HEK293 (cell line): ENCODE data around the gene CNGB1.

Source experiments
- CTCF ChIA-PET: fragments of 350-600 bp; formaldehyde crosslinking; extraction: SDS; loops from one replicate; lab custom pipeline; 2021; ENCODE audit warnings: antibody characterized with exemption; lab: Yijun Ruan, JAX
- POLR2A ChIA-PET: fragments of 300-600 bp; formaldehyde crosslinking; extraction: SDS; loops from one replicate; lab custom pipeline; 2020; ENCODE audit warnings: antibody characterized with exemption, inconsistent platforms; lab: Yijun Ruan, JAX
- H3K27ac ChIP-seq: fragments of 200-500 bp; sonication (Bioruptor generic); 2 replicates; pipeline ENCODE4 v1.5.1; 2014; ENCODE audit warnings: low read depth, low read length, control low read depth, inconsistent platforms; ENCODE audit errors: extremely low read depth
- H3K36me3 ChIP-seq, 2 experiments: fragments of 200-500 bp in 1 of 2; sonication (Bioruptor generic) in 1 of 2; 1 replicate in 1 of 2; 2 replicates in 1 of 2; pipeline ENCODE4 v1.5.1; 2014 to 2017; ENCODE audit warnings: inconsistent platforms in 2 of 2, low read length in 2 of 2; ENCODE audit not compliant: control insufficient read depth in 2 of 2, insufficient read depth in 1 of 2
- H3K4me1 ChIP-seq: fragments of 200-500 bp; sonication (Bioruptor generic); 2 replicates; pipeline ENCODE4 v1.5.1; 2014; ENCODE audit warnings: mild to moderate bottlenecking, low read length, inconsistent platforms; ENCODE audit not compliant: control insufficient read depth, insufficient read depth
- H3K4me3 ChIP-seq: 2 replicates; pipeline ENCODE4 v1.5.1; 2011; ENCODE audit warnings: low read depth, mild to moderate bottlenecking, control low read depth, low read length, moderate library complexity
- H3K9me3 ChIP-seq: fragments of 200-500 bp; sonication (Bioruptor generic); 2 replicates; pipeline ENCODE4 v1.5.1; 2014; ENCODE audit warnings: low read depth, low read length, inconsistent platforms; ENCODE audit not compliant: control insufficient read depth, insufficient read depth
- HOXA7 ChIP-seq: sonication (generic); formaldehyde crosslinking; IDR thresholded peaks from 2 replicates; pipeline ENCODE4 v1.8.1; 2022; ENCODE audit warnings: missing genetic modification reagents, borderline replicate concordance
- KLF10 ChIP-seq: fragments of 450-650 bp; IDR thresholded peaks from 2 replicates; pipeline ENCODE4 v1.5.1; 2018; ENCODE audit warnings: missing biosample characterization, mild to moderate bottlenecking, missing genetic modification characterization
- SP7 ChIP-seq: fragments of 450-650 bp; formaldehyde crosslinking; IDR thresholded peaks from 2 replicates; pipeline ENCODE4 v1.5.1; 2016; ENCODE audit warnings: missing biosample characterization, missing genetic modification characterization
- YY2 ChIP-seq: fragments of 450-650 bp; formaldehyde crosslinking; IDR thresholded peaks from 2 replicates; pipeline ENCODE4 v1.5.1; 2016; ENCODE audit warnings: missing biosample characterization, missing genetic modification characterization
- ZBTB10 ChIP-seq: fragments of 450-650 bp; formaldehyde crosslinking; IDR thresholded peaks from 2 replicates; pipeline ENCODE4 v1.5.1; 2016; ENCODE audit warnings: missing biosample characterization, missing genetic modification characterization
- ZBTB20 ChIP-seq: fragments of 450-650 bp; formaldehyde crosslinking; IDR thresholded peaks from 2 replicates; pipeline ENCODE4 v1.5.1; 2016; ENCODE audit warnings: missing biosample characterization, missing genetic modification characterization
- ZBTB6 ChIP-seq: fragments of 450-650 bp; formaldehyde crosslinking; IDR thresholded peaks from 2 replicates; pipeline ENCODE4 v1.5.1; 2017; ENCODE audit warnings: missing biosample characterization, missing genetic modification characterization
- ZNF10 ChIP-seq: fragments of 450-650 bp; formaldehyde crosslinking; IDR thresholded peaks from 2 replicates; pipeline ENCODE4 v1.5.1; 2017; ENCODE audit warnings: missing biosample characterization, missing genetic modification characterization
- ZNF114 ChIP-seq: fragments of 450-650 bp; formaldehyde crosslinking; IDR thresholded peaks from 2 replicates; pipeline ENCODE4 v1.5.0; 2017; ENCODE audit warnings: missing biosample characterization, missing genetic modification characterization
- ZNF138 ChIP-seq: fragments of 450-650 bp; formaldehyde crosslinking; IDR thresholded peaks from 2 replicates; pipeline ENCODE4 v1.5.1; 2016; ENCODE audit warnings: missing biosample characterization, missing genetic modification characterization, borderline replicate concordance
- ZNF140 ChIP-seq: fragments of 450-650 bp; formaldehyde crosslinking; IDR thresholded peaks from 2 replicates; pipeline ENCODE4 v1.5.1; 2016; ENCODE audit warnings: missing biosample characterization, missing genetic modification characterization
- ZNF202 ChIP-seq: fragments of 450-650 bp; formaldehyde crosslinking; IDR thresholded peaks from 2 replicates; pipeline ENCODE4 v1.5.1; 2016; ENCODE audit warnings: missing biosample characterization, missing genetic modification characterization, borderline replicate concordance
- ZNF248 ChIP-seq: fragments of 450-650 bp; formaldehyde crosslinking; IDR thresholded peaks from 2 replicates; pipeline ENCODE4 v1.5.1; 2017; ENCODE audit warnings: missing biosample characterization, missing genetic modification characterization
- ZNF302 ChIP-seq: fragments of 450-650 bp; formaldehyde crosslinking; IDR thresholded peaks from 2 replicates; pipeline ENCODE4 v1.5.1; 2016; ENCODE audit warnings: missing biosample characterization, missing genetic modification characterization, low read depth
- ZNF354C ChIP-seq: fragments of 450-650 bp; formaldehyde crosslinking; IDR thresholded peaks from 2 replicates; pipeline ENCODE4 v1.5.1; 2016; ENCODE audit warnings: missing biosample characterization, missing genetic modification characterization, low read depth, borderline replicate concordance
- ZNF416 ChIP-seq: fragments of 450-650 bp; formaldehyde crosslinking; IDR thresholded peaks from 2 replicates; pipeline ENCODE4 v1.5.1; 2016; ENCODE audit warnings: missing biosample characterization, missing genetic modification characterization
- ZNF426 ChIP-seq: fragments of 450-650 bp; formaldehyde crosslinking; IDR thresholded peaks from 2 replicates; pipeline ENCODE4 v1.5.1; 2017; ENCODE audit warnings: missing biosample characterization, missing genetic modification characterization, mild to moderate bottlenecking, inconsistent platforms, moderate library complexity
- ZNF510 ChIP-seq: fragments of 450-650 bp; formaldehyde crosslinking; IDR thresholded peaks from 2 replicates; pipeline ENCODE4 v1.5.1; 2018; ENCODE audit warnings: mild to moderate bottlenecking, missing genetic modification characterization, missing biosample characterization; ENCODE audit not compliant: insufficient replicate concordance
- ZNF610 ChIP-seq: fragments of 450-650 bp; formaldehyde crosslinking; IDR thresholded peaks from 2 replicates; pipeline ENCODE4 v1.5.1; 2016; ENCODE audit warnings: missing biosample characterization, missing genetic modification characterization, borderline replicate concordance
- ZNF664 ChIP-seq: fragments of 450-650 bp; formaldehyde crosslinking; IDR thresholded peaks from 2 replicates; pipeline ENCODE4 v1.5.1; 2016; ENCODE audit warnings: missing biosample characterization, missing genetic modification characterization
- ZNF785 ChIP-seq: fragments of 450-650 bp; formaldehyde crosslinking; IDR thresholded peaks from 2 replicates; pipeline ENCODE4 v1.5.1; 2016; ENCODE audit warnings: missing biosample characterization, missing genetic modification characterization
- ZNF791 ChIP-seq: fragments of 450-650 bp; formaldehyde crosslinking; IDR thresholded peaks from 2 replicates; pipeline ENCODE4 v1.5.1; 2016; ENCODE audit warnings: missing biosample characterization, missing genetic modification characterization
- ZSCAN4 ChIP-seq: fragments of 450-650 bp; formaldehyde crosslinking; IDR thresholded peaks from 2 replicates; pipeline ENCODE4 v1.5.1; 2017; ENCODE audit warnings: missing biosample characterization, missing genetic modification characterization
- TF ChIP-seq, protein P1 (sequence below): sonication (generic); formaldehyde crosslinking; IDR thresholded peaks from 2 replicates; pipeline ENCODE4 v1.8.1; 2022; ENCODE audit warnings: mild to moderate bottlenecking, moderate library complexity, missing genetic modification reagents

CNGB1 gene

GRCh38 chr16:58016840-58017446 is 46.0 kb upstream of the CNGB1 start:
- Histone ChIP-seq H3K9me3 (no peaks in the 10 kb centered on the region), H3K27ac (no peak overlapping the region), H3K36me3 (peaks cover 0 to 66% of the 10 kb centered on the region in 2 experiments; a peak in 2 of 3 replicates), H3K4me3 (no peak overlapping the region), H3K4me1 (no peaks in the 10 kb centered on the region)
- ChIA-PET CTCF (interaction anchor here (0.6 kb wide), 1 partner anchor 457 kb away, joined by 3 read pairs; no protein-coding TSS in a partner anchor), POLR2A (no interaction called here)
- no peak for TF ChIP-seq ZNF664 (tag by site-specific recombination)
- no peak for TF ChIP-seq ZNF202 (tag by site-specific recombination)
- TF ChIP-seq ZNF302 = no peak

DNA sequence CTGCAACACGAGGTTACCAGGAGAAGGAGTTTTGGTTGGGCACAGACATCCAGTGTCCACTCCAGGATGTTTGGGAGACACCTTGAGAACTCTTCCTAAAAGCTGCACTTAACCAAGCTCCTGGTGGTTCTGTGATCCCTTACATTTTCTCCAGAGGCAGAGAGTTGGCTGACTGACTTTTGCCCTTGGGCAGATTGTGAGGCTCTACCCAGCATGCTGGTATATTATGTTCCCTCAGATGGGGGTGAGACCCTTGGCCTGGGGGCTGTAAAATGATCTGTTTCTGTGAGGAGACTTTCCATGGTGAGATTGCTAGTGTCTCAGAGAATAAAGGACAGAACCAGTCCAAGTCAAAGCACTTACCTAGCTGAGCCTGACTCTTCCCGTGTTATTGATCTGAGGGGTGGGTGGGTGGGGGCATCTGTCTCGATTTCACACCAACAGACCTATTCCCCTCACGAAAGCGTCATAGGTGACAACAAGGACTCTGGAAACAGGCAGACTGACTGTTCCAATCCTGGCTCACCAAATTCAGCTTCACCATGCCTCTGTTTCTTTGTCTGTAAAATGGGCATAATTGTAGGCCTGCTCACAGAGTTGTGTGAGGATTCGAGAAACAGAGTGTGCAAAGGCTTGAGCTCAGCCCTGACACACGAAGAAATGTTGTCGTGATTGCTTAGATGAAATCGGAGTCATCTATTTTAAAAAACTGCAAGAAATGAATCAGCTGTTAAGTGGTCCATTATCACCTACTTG is 42.5 kb upstream of the CNGB1 start:
- TF ChIP-seq YY2 = no peak
- TF ChIP-seq ZSCAN4 (tag by site-specific recombination) = no peak
- no peak for TF ChIP-seq ZNF610
- no peak for TF ChIP-seq SP7 (tag by site-specific recombination)
- TF ChIP-seq ZNF785 (tag by site-specific recombination) = no peak
- TF ChIP-seq KLF10 (tag by site-specific recombination) = no peak
- TF ChIP-seq ZNF416 (tag by site-specific recombination) = no peak
- Histone ChIP-seq H3K36me3 (peaks cover 0 to 65% of the 10 kb centered on the region in 2 experiments; a peak in 2 of 3 replicates), H3K4me1 (no peaks in the 10 kb centered on the region), H3K27ac (no peak overlapping the region), H3K9me3 (no peaks in the 10 kb centered on the region), H3K4me3 (no peak overlapping the region)
- POLR2A ChIA-PET = interaction anchor here (0.6 to 1.5 kb wide), 3 partner anchors 12 to 56 kb away, joined by 3 to 5 read pairs (median 5); partner anchors contain the start of genes USB1 and ZNF319
- CTCF ChIA-PET = interaction anchor here (0.5 to 2.9 kb wide), 5 partner anchors 10 to 423 kb away, joined by 3 to 19 read pairs (median 3); no protein-coding TSS in a partner anchor

DNA sequence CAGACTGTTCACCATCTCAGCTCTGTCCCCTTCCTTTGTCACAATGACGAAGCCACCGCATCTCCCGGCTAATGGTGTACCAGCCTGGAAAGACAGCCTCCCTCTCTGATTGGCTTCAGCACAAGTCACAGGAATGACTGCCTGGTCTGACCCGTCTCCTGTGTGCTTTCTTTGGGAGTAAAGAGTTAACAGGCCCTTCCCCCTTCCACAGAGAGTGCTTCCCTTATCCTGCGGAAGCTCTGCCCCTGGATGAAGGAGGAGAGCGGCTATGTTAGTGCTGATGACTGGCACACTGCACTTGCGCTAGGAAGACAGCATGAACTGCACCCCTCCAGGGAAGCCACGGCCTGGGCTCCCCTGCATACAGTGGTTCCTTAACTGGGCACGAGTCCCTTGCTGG is 41.6 kb upstream of the CNGB1 start:
- H3K36me3 ChIP-seq = peaks cover 0 to 60% of the 10 kb centered on the region in 2 experiments; a peak in 2 of 3 replicates
- H3K4me1 ChIP-seq = no peaks in the 10 kb centered on the region
- H3K9me3 ChIP-seq = no peaks in the 10 kb centered on the region
- ChIA-PET POLR2A (interaction anchor here (0.7 kb wide), 1 partner anchor 12 kb away, joined by 3 read pairs; no protein-coding TSS in a partner anchor), CTCF (interaction anchor here (0.6 to 2.9 kb wide), 3 partner anchors 11 to 109 kb away, joined by 3 to 19 read pairs (median 4); no protein-coding TSS in a partner anchor)
- H3K27ac ChIP-seq = no peak overlapping the region
- H3K4me3 ChIP-seq = no peak overlapping the region
- TF ChIP-seq ZNF426 (tag by site-specific recombination) (no peak), ZNF664 (tag by site-specific recombination) (no peak), ZBTB10 (no peak), ZNF114 (no peak), ZBTB6 (tag by site-specific recombination) (no peak), ZNF791 (tag by site-specific recombination) (no peak), ZNF248 (tag by site-specific recombination) (no peak), HOXA7 (CRISPR knock-in tag) (no peak), ZNF10 (no peak), ZNF302 (no peak), ZBTB20 (no peak), ZNF138 (tag by site-specific recombination) (no peak), ZNF140 (tag by site-specific recombination) (no peak), ZNF354C (no peak), ZNF510 (tag by site-specific recombination) (no peak)
- TF ChIP-seq, protein P1, sequence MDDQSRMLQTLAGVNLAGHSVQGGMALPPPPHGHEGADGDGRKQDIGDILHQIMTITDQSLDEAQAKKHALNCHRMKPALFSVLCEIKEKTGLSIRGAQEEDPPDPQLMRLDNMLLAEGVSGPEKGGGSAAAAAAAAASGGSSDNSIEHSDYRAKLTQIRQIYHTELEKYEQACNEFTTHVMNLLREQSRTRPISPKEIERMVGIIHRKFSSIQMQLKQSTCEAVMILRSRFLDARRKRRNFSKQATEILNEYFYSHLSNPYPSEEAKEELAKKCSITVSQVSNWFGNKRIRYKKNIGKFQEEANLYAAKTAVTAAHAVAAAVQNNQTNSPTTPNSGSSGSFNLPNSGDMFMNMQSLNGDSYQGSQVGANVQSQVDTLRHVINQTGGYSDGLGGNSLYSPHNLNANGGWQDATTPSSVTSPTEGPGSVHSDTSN (CRISPR knock-in tag) = no peak
